Activated CD4-positive, alpha-beta memory T cell treated with anti-CD3 and anti-CD28 coated beads for 36 hours (primary cell): ENCODE data around the gene TPST2. TPM values are rescaled to one million over a fixed set of nuclear protein-coding genes. Genes with fewer than 3 reads are reported as not detected.
"Not testable (repeated sequence)": the region's sequence is repeated elsewhere in the genome, so short reads cannot be mapped to it uniquely, and the experiment has no call there.

Experiments used
- CTCF ChIA-PET: fragments of 350-600 bp; sonication (Branson Sonifier 250); formaldehyde crosslinking; loops from one replicate; lab custom pipeline; 2021; ENCODE audit warnings: antibody characterized with exemption, inconsistent platforms; lab: Charles Lee
- POLR2A ChIA-PET: fragments of 350-600 bp; sonication (Branson Sonifier 250); formaldehyde crosslinking; loops from one replicate; lab custom pipeline; 2021; ENCODE audit warnings: antibody characterized with exemption; lab: Charles Lee
- DNase-seq: peaks from one replicate; pipeline ENCODE4 v3.0.0-alpha.2; 2020
- H3K27ac Mint-ChIP-seq: one replicate; pipeline ENCODE4 v1.8.0; 2021; ENCODE audit warnings: mixed read lengths
- H3K27me3 Mint-ChIP-seq: one replicate; pipeline ENCODE4 v1.8.0; 2021; ENCODE audit warnings: mixed read lengths
- H3K36me3 Mint-ChIP-seq: one replicate; pipeline ENCODE4 v1.8.0; 2021; ENCODE audit warnings: mixed read lengths
- H3K4me1 Mint-ChIP-seq: one replicate; pipeline ENCODE4 v1.8.0; 2021; ENCODE audit warnings: low read depth, mixed read lengths
- H3K4me3 Mint-ChIP-seq: one replicate; pipeline ENCODE4 v1.8.0; 2021; ENCODE audit warnings: mild to moderate bottlenecking, mixed read lengths
- H3K9me3 Mint-ChIP-seq: one replicate; pipeline ENCODE4 v1.8.0; 2021; ENCODE audit warnings: mixed read lengths
- intact Hi-C: fragments of 100-400 bp; cut with micrococcal nuclease; formaldehyde crosslinking; loops from one replicate; pipeline ENCODE4 v1.15.1; 2023
- total RNA-seq, 2 experiments: library from RNA; stranded (reverse); gene quantifications; one replicate each; pipeline ENCODE4 v1.2.3, GENCODE V29; 2021

The TPST2 gene
- total RNA-seq, 2 experiments from 2014 or later = 27.9 to 31.2 TPM

GRCh38 chr22:26535603-26535908 is 54.4 kb downstream of the TPST2 start:
- H3K27me3 Mint-ChIP-seq = no peaks in the 10 kb centered on the region
- H3K27ac Mint-ChIP-seq = peak overlapping the region; percentile 65
- peaks cover 21% of the 10 kb centered on the region for H3K36me3 Mint-ChIP-seq
- intact Hi-C loops = no loop called here
- H3K4me1 Mint-ChIP-seq = peaks cover 22% of the 10 kb centered on the region
- ChIA-PET POLR2A (interaction anchor here (1.0 to 1.2 kb wide), 2 partner anchors 52 to 54 kb away, joined by 3 read pairs; partner anchors contain the start of genes HPS4 and SRRD), CTCF (interaction anchor here (1.0 to 1.2 kb wide), 2 partner anchors 10 to 53 kb away, joined by 3 read pairs; no protein-coding TSS in a partner anchor)
- DNase-seq = no peak
- H3K4me3 Mint-ChIP-seq = no peak overlapping the region
- no peaks in the 10 kb centered on the region for H3K9me3 Mint-ChIP-seq

GRCh38 chr22:26534874-26535602 is 54.9 kb downstream of the TPST2 start:
- H3K9me3 Mint-ChIP-seq = no peaks in the 10 kb centered on the region
- no peak for DNase-seq
- peak overlapping the region; percentile 65 for H3K27ac Mint-ChIP-seq
- intact Hi-C loops = no loop called here
- H3K36me3 Mint-ChIP-seq = peaks cover 21% of the 10 kb centered on the region
- CTCF ChIA-PET = interaction anchor here (0.7 to 1.6 kb wide), 6 partner anchors 10 to 130 kb away, joined by 3 to 4 read pairs (median 3); no protein-coding TSS in a partner anchor
- H3K4me3 Mint-ChIP-seq = no peak overlapping the region
- POLR2A ChIA-PET = interaction anchor here (1.0 to 1.2 kb wide), 2 partner anchors 51 to 53 kb away, joined by 3 read pairs; partner anchors contain the start of genes HPS4 and SRRD
- no peaks in the 10 kb centered on the region for H3K27me3 Mint-ChIP-seq
- H3K4me1 Mint-ChIP-seq = peaks cover 22% of the 10 kb centered on the region

- no peak overlapping the region for H3K27ac Mint-ChIP-seq
- H3K4me3 Mint-ChIP-seq = no peak overlapping the region
- ChIA-PET POLR2A (interaction anchor here (1.2 kb wide), 1 partner anchor 53 kb away, joined by 3 read pairs; no protein-coding TSS in a partner anchor), CTCF (interaction anchor here (0.7 to 1.6 kb wide), 5 partner anchors 11 to 131 kb away, joined by 3 to 4 read pairs (median 3); no protein-coding TSS in a partner anchor)
- DNase-seq = no peak
- peaks cover 22% of the 10 kb centered on the region for H3K4me1 Mint-ChIP-seq
- intact Hi-C loops = no loop called here
- peaks cover 21% of the 10 kb centered on the region for H3K36me3 Mint-ChIP-seq
- H3K9me3 Mint-ChIP-seq = no peaks in the 10 kb centered on the region
- no peaks in the 10 kb centered on the region for H3K27me3 Mint-ChIP-seq
Measured at GRCh38 chr22:26534171-26534855, 55.6 kb downstream of the TPST2 start.

- CTCF ChIA-PET = interaction anchor here (0.6 to 0.7 kb wide), 2 partner anchors 69 to 151 kb away, joined by 3 read pairs; no protein-coding TSS in a partner anchor
- H3K9me3 Mint-ChIP-seq = no peaks in the 10 kb centered on the region
Measured at GRCh38 chr22:26529345-26529744, 60.6 kb downstream of the TPST2 start.

GRCh38 chr22:26528518-26528917 is 61.4 kb downstream of the TPST2 start:
- intact Hi-C loops, H3K27ac Mint-ChIP-seq, POLR2A ChIA-PET, H3K4me3 Mint-ChIP-seq, CTCF ChIA-PET, H3K9me3 Mint-ChIP-seq, H3K4me1 Mint-ChIP-seq, DNase-seq, H3K27me3 Mint-ChIP-seq: not testable (repeated sequence)
- H3K36me3 Mint-ChIP-seq = peaks cover 20% of the 10 kb centered on the region

More at GRCh38 chr22:26529345-26529744, 60.6 kb downstream of the TPST2 start:
- Mint-ChIP-seq H3K36me3 (peaks cover 20% of the 10 kb centered on the region), H3K4me3 (no peak overlapping the region), H3K27me3 (no peaks in the 10 kb centered on the region), H3K27ac (no peak overlapping the region), H3K4me1 (peaks cover 7% of the 10 kb centered on the region)
- POLR2A ChIA-PET = no interaction called here
- no peak for DNase-seq
- intact Hi-C loops = no loop called here

- intact Hi-C loops = no loop called here
- CTCF ChIA-PET = no interaction called here
- Mint-ChIP-seq H3K27me3 (no peaks in the 10 kb centered on the region), H3K27ac (no peak overlapping the region), H3K4me1 (peaks cover 6% of the 10 kb centered on the region), H3K4me3 (no peak overlapping the region), H3K9me3 (no peaks in the 10 kb centered on the region), H3K36me3 (peaks cover 21% of the 10 kb centered on the region)
- POLR2A ChIA-PET = no interaction called here
- DNase-seq = no peak
Measured at GRCh38 chr22:26527574-26528465, 62.1 kb downstream of the TPST2 start.

GRCh38 chr22:26527167-26527566 is 62.8 kb downstream of the TPST2 start:
- CTCF ChIA-PET = no interaction called here
- Mint-ChIP-seq H3K27me3 (no peaks in the 10 kb centered on the region), H3K27ac (no peak overlapping the region), H3K4me1 (no peaks in the 10 kb centered on the region), H3K4me3 (no peak overlapping the region), H3K9me3 (no peaks in the 10 kb centered on the region), H3K36me3 (peaks cover 18% of the 10 kb centered on the region)
- intact Hi-C loops = no loop called here
- DNase-seq = no peak
- POLR2A ChIA-PET = no interaction called here

GRCh38 chr22:26525946-26526564 is 63.9 kb downstream of the TPST2 start:
- no peaks in the 10 kb centered on the region for H3K9me3 Mint-ChIP-seq
- peaks cover 11% of the 10 kb centered on the region for H3K36me3 Mint-ChIP-seq
- intact Hi-C loops = no loop called here
- H3K4me3 Mint-ChIP-seq = no peak overlapping the region
- no peak overlapping the region for H3K27ac Mint-ChIP-seq
- H3K4me1 Mint-ChIP-seq = no peaks in the 10 kb centered on the region
- H3K27me3 Mint-ChIP-seq = no peaks in the 10 kb centered on the region
- DNase-seq = no peak
- CTCF ChIA-PET = no interaction called here
- POLR2A ChIA-PET = no interaction called here

GRCh38 chr22:26524870-26525269 is 65.1 kb downstream of the TPST2 start:
- ChIA-PET POLR2A (interaction anchor here (1.0 kb wide), 1 partner anchor 19 kb away, joined by 3 read pairs; no protein-coding TSS in a partner anchor), CTCF (interaction anchor here (0.9 kb wide), 1 partner anchor 10 kb away, joined by 3 read pairs; no protein-coding TSS in a partner anchor)
- no peaks in the 10 kb centered on the region for H3K9me3 Mint-ChIP-seq
- no peak overlapping the region for H3K4me3 Mint-ChIP-seq
- H3K27me3 Mint-ChIP-seq = no peaks in the 10 kb centered on the region
- H3K27ac Mint-ChIP-seq = no peak overlapping the region
- intact Hi-C loops = no loop called here
- peaks cover 8% of the 10 kb centered on the region for H3K36me3 Mint-ChIP-seq
- no peaks in the 10 kb centered on the region for H3K4me1 Mint-ChIP-seq
- DNase-seq = no peak

- peaks cover 8% of the 10 kb centered on the region for H3K36me3 Mint-ChIP-seq
Measured at GRCh38 chr22:26522592-26522991, 67.3 kb downstream of the TPST2 start.

GRCh38 chr22:26522012-26522411 is 67.9 kb downstream of the TPST2 start:
- ChIA-PET CTCF (no interaction called here), POLR2A (no interaction called here)
- no peaks in the 10 kb centered on the region for H3K4me1 Mint-ChIP-seq
- H3K27ac Mint-ChIP-seq = no peak overlapping the region
- no peaks in the 10 kb centered on the region for H3K27me3 Mint-ChIP-seq
- DNase-seq = no peak
- intact Hi-C loops = no loop called here
- H3K4me3 Mint-ChIP-seq = no peak overlapping the region
- H3K36me3 Mint-ChIP-seq = peaks cover 8% of the 10 kb centered on the region
- no peaks in the 10 kb centered on the region for H3K9me3 Mint-ChIP-seq

More at GRCh38 chr22:26522592-26522991, 67.3 kb downstream of the TPST2 start:
- DNase-seq = no peak
- intact Hi-C loops = no loop called here
- no peak overlapping the region for H3K27ac Mint-ChIP-seq
- H3K4me1 Mint-ChIP-seq = no peaks in the 10 kb centered on the region
- H3K27me3 Mint-ChIP-seq = no peaks in the 10 kb centered on the region
- POLR2A ChIA-PET = no interaction called here
- no peaks in the 10 kb centered on the region for H3K9me3 Mint-ChIP-seq
- H3K4me3 Mint-ChIP-seq = no peak overlapping the region
- CTCF ChIA-PET = interaction anchor here (1.2 to 1.3 kb wide), 2 partner anchors 11 to 40 kb away, joined by 3 to 4 read pairs; no protein-coding TSS in a partner anchor
